Fibroblast of lung (primary cell): Measurements from ENCODE around the gene KCNJ5. TPM values are rescaled to one million over a fixed set of nuclear protein-coding genes. Genes with fewer than 3 reads are reported as not detected.

Experiments
- DNase-seq, 2 donors: peaks; one replicate each; pipeline versions ENCODE4 v3.0.0 to v3.0.0-alpha.2; 2010; ENCODE audit warnings: low read depth in 2 of 2
- H2AFZ ChIP-seq: 2 replicates; pipeline ENCODE4 v1.5.1; 2012; ENCODE audit warnings: low read length, control low read depth, inconsistent platforms
- H3K27ac ChIP-seq: 2 replicates; pipeline ENCODE4 v1.5.1; 2011; ENCODE audit warnings: low read length, control low read depth; ENCODE audit not compliant: insufficient read depth
- H3K27me3 ChIP-seq: 2 replicates; pipeline ENCODE4 v1.5.1; 2011; ENCODE audit warnings: mild to moderate bottlenecking, low read length; ENCODE audit not compliant: control insufficient read depth, insufficient read depth
- H3K36me3 ChIP-seq: 2 replicates; pipeline ENCODE4 v1.5.1; 2011; ENCODE audit warnings: low read length; ENCODE audit not compliant: control insufficient read depth, insufficient read depth
- H3K4me1 ChIP-seq: 2 replicates; pipeline ENCODE4 v1.5.1; 2011; ENCODE audit warnings: low read length; ENCODE audit not compliant: control insufficient read depth, insufficient read depth; ENCODE audit errors: extremely low read depth
- H3K4me2 ChIP-seq: 2 replicates; pipeline ENCODE4 v1.5.1; 2011; ENCODE audit warnings: low read length, control low read depth; ENCODE audit not compliant: insufficient read depth; ENCODE audit errors: extremely low read depth
- H3K4me3 ChIP-seq, 4 experiments: fragments of 200-600 bp in 1 of 4; sonication (generic) in 1 of 4; replicated peaks in 1 of 4; 2 replicates each; pipeline ENCODE4 v1.5.1; 2011 to 2016; ENCODE audit warnings: low read length in 4 of 4, low read depth in 3 of 4, mild to moderate bottlenecking in 3 of 4, control low read depth in 2 of 4, inconsistent platforms in 1 of 4, mixed read lengths in 1 of 4; ENCODE audit not compliant: insufficient read depth in 1 of 4; ENCODE audit errors: control extremely low read depth in 1 of 4
- H3K79me2 ChIP-seq: 2 replicates; pipeline ENCODE4 v1.5.1; 2012; ENCODE audit warnings: mild to moderate bottlenecking, low read length, inconsistent platforms; ENCODE audit not compliant: control insufficient read depth, insufficient read depth
- H3K9ac ChIP-seq: 2 replicates; pipeline ENCODE4 v1.5.1; 2011; ENCODE audit warnings: mild to moderate bottlenecking, low read length, control low read depth; ENCODE audit not compliant: insufficient read depth
- H3K9me3 ChIP-seq: 2 replicates; pipeline ENCODE4 v1.5.1; 2012; ENCODE audit warnings: low read depth, low read length; ENCODE audit not compliant: control insufficient read depth, insufficient read depth
- H4K20me1 ChIP-seq: 2 replicates; pipeline ENCODE4 v1.5.1; 2011; ENCODE audit warnings: low read length; ENCODE audit not compliant: control insufficient read depth, insufficient read depth; ENCODE audit errors: extremely low read depth
- CTCF ChIP-seq, 2 donors: IDR thresholded peaks in 1 of 2; conservative IDR thresholded peaks in 1 of 2; 1 replicate in 1 of 2; 2 replicates in 1 of 2; pipeline ENCODE4 v1.5.1; 2011 to 2012; ENCODE audit warnings: low read length in 2 of 2, control low read depth in 1 of 2, inconsistent platforms in 1 of 2, low read depth in 1 of 2, mild to moderate bottlenecking in 1 of 2
- EZH2 ChIP-seq: IDR thresholded peaks from 2 replicates; pipeline ENCODE4 v1.5.1; 2012; ENCODE audit warnings: low read length, control low read depth, mild to moderate bottlenecking; ENCODE audit errors: missing control alignments
- polyA plus RNA-seq, 2 donors: library from polyadenylated mRNA; depleted of rRNA in 1 of 2; stranded (reverse) in 1 of 2; unstranded in 1 of 2; fragments of >200 nt; gene quantifications; 2 replicates each; pipeline ENCODE4 v1.2.1, GENCODE V29; 2011 to 2012; ENCODE audit warnings: missing spikeins in 1 of 2
- total RNA-seq: library from RNA; depleted of rRNA; stranded (reverse); fragments of >200 nt; gene quantifications from 2 replicates; pipeline ENCODE4 v1.2.1, GENCODE V29; 2014

The KCNJ5 gene
- total and polyA plus RNA-seq, 2 donors (not counting 1 experiment from before 2014, with no cell fraction given), result 0.24 to 0.33 TPM

DNA sequence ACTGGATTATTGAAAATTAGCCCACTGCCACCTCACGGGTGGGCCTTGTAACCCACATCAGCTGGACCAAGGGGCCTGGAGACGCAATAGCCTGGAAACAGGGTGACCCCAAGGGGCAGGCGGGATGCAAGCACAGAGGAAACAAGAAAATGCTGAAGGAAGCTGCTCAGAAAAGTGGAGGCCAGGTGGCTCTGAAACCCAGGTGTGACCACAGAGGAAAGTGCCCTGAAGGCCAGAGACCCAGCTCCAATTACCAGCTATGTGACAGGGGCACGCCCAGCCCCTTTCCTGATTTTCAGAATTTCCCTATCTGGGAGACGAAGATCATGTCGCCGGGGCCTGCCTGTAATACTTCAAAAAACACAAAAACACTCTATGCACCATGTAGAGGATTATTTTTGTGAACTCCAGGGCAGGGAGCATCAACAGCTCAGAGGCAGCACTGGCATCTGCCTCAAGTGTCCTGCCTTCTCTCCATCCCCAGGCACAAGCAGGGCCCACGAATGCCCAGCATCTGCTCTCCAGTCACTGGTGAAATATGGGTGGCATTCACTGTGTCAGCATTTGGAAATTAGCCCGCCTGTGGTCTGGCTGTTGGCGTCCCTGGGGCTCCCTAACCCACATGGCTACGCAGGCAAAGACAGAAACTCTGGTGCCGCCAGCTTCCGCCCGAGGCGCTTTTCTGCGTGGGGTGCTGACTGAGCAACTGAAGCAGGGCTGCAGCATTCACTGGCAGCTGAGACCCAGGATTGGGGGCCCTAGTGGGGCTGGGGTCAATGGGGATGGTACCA is 30.4 kb upstream of the KCNJ5 start:
- H3K4me3 ChIP-seq, result no peak overlapping the region
- no peak overlapping the region for H3K9ac ChIP-seq
- TF ChIP-seq EZH2, result no peak
- no peak for TF ChIP-seq CTCF (conservative IDR thresholded peaks at IDR 0.05 in 1 of 2, IDR thresholded peaks at IDR 0.05 in 1 of 2; ENCODE audit: low read depth in 1 of 2, low read length in 2 of 2)
- H3K9me3 ChIP-seq, result no peaks in the 10 kb centered on the region
- peaks cover 2% of the 10 kb centered on the region for H3K4me1 ChIP-seq
- no peak overlapping the region for H2AFZ ChIP-seq
- no peaks in the 10 kb centered on the region for H3K36me3 ChIP-seq
- no peak overlapping the region for H3K4me2 ChIP-seq
- no peak overlapping the region for H3K27ac ChIP-seq
- no peaks in the 10 kb centered on the region for H3K79me2 ChIP-seq
- DNase-seq, result peak in 1 of 2 donors; percentile 72
- peaks cover 4% of the 10 kb centered on the region for H3K27me3 ChIP-seq
- H4K20me1 ChIP-seq, result no peaks in the 10 kb centered on the region

DNA sequence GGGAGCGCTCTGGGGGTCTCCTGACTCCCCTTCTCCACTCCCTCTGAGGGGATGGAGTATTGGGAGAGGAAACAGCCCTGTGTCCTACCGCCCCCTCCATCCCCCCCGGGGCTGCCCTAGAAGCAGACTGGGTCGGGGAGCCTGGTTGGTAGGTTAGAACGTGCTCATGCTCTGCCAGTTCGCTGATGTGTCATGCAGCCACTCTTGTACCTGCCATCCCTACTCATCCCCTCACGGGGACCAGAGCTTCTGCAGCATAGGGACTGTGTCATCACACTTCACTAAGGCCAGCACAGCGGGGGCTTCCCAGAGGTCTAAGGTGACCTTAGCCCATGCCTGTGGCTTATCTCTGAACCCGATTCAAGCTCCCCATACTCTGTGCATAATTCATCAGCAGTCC is 28.8 kb upstream of the KCNJ5 start:
- no peak overlapping the region for H2AFZ ChIP-seq
- DNase-seq, result no peak
- no peaks in the 10 kb centered on the region for H3K9me3 ChIP-seq
- peaks cover 2% of the 10 kb centered on the region for H3K4me1 ChIP-seq
- H3K4me2 ChIP-seq, result no peak overlapping the region
- peaks cover 2% of the 10 kb centered on the region for H3K27me3 ChIP-seq
- no peaks in the 10 kb centered on the region for H3K79me2 ChIP-seq
- TF ChIP-seq CTCF (conservative IDR thresholded peaks at IDR 0.05 in 1 of 2, IDR thresholded peaks at IDR 0.05 in 1 of 2; ENCODE audit: low read depth in 1 of 2, low read length in 2 of 2) (no peak), EZH2 (no peak)
- no peaks in the 10 kb centered on the region for H4K20me1 ChIP-seq
- H3K9ac ChIP-seq, result no peak overlapping the region
- H3K36me3 ChIP-seq, result no peaks in the 10 kb centered on the region
- no peak overlapping the region for H3K27ac ChIP-seq
- H3K4me3 ChIP-seq, result no peak overlapping the region

GRCh38 chr11:128862908-128863660 is 28.1 kb upstream of the KCNJ5 start:
- H3K36me3 ChIP-seq, result no peaks in the 10 kb centered on the region
- no peaks in the 10 kb centered on the region for H3K79me2 ChIP-seq
- DNase-seq, result peak; percentile 48 to 69
- no peak overlapping the region for H2AFZ ChIP-seq
- H3K4me3 ChIP-seq, result no peak overlapping the region
- H3K4me2 ChIP-seq, result no peak overlapping the region
- peaks cover 2% of the 10 kb centered on the region for H3K27me3 ChIP-seq
- H3K27ac ChIP-seq, result no peak overlapping the region
- H4K20me1 ChIP-seq, result no peaks in the 10 kb centered on the region
- H3K9me3 ChIP-seq, result no peaks in the 10 kb centered on the region
- peaks cover 2% of the 10 kb centered on the region for H3K4me1 ChIP-seq
- TF ChIP-seq CTCF (conservative IDR thresholded peaks at IDR 0.05 in 1 of 2, IDR thresholded peaks at IDR 0.05 in 1 of 2; ENCODE audit: low read depth in 1 of 2, low read length in 2 of 2) (no peak), EZH2 (no peak)
- H3K9ac ChIP-seq, result no peak overlapping the region
